Activated CD4-positive, CD25-positive, alpha-beta regulatory T cell treated with anti-CD3 and anti-CD28 coated beads, Interleukin-2, amount 50 U/mL, for 24 hours (primary cell): Measurements from ENCODE around the gene TEKT3.

Source experiments
- ATAC-seq, 2 donors: fragments of 150-1000 bp; cut with Tn5 transposase; one replicate each; pipeline ENCODE4 v1.10.0; 2021; ENCODE audit warnings: mild to moderate bottlenecking in 1 of 2, moderate library complexity in 1 of 2

Gene TEKT3

DNA sequence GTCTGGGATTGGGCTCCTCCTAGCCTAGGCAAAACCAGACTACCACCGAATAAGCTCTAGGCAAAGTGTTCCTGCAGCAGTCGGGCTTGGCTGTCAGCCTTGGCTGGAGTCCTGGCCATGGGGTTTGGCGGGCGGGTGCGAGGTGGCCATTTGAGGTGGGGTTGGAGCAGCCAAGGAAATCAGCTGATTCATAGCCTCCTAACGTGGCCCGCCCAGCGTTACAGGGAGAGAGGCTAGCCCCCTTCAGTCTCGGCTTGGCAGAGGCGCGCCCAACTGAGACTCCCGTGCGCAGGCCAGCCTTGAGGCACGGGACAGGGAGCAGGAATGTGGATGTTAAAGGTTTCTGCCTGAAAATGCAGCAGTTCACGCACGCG lies 78.2 kb downstream of the TEKT3 start:
- ATAC-seq: no peak

GRCh38 chr17:15262291-15263205 lies 78.8 kb downstream of the TEKT3 start:
- no peak for ATAC-seq

- no peak for ATAC-seq
These were observed 79.6 kb downstream of the TEKT3 start for GRCh38 chr17:15261802-15262290.

GRCh38 chr17:15261258-15261801 lies 80.1 kb downstream of the TEKT3 start:
- no peak for ATAC-seq

DNA sequence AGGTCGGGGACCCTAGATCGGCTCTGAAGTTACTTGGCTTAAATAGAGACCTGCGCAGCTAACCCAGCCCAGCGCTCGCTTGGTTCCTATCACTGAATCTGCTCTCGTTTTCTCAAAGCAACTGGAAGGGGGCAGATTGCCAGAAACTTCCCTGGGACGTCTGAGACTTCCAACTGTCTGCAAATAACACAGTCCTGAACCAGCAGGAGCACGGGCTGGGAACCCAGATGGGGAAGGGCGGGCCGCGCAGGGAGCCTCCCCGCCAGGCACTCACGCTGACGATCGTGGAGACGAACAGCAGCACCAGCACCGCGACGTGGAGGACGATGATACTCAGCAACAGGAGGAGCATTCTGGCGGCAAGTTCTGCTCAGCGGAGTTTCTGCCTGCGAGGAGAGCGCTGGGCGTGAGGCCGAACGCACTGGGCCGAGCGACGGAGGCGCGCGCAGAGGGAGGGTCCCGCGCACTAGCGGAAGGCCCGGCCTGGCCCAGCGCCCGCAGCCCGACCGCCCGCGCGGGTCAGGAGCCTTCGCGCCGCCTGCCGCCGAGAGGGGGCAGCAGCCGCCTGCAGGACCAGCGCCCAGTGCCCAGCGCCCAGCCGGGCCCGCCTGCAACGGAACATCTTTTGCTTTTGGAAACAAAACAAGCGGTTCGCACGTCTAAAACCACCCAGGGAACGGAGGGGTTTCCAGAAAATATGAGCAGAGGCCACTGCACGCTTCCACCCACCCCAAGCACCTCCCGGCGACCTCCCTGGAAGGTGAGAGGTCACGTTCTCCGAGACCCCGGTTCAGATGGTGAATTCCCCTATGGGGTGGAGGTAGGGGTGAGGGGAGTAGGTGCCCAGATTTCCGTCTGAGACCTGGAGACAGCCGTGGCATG lies 80.8 kb downstream of the TEKT3 start:
- ATAC-seq: peak; percentile 68 to 83

GRCh38 chr17:15257796-15258512 lies 83.4 kb downstream of the TEKT3 start:
- no peak for ATAC-seq

DNA sequence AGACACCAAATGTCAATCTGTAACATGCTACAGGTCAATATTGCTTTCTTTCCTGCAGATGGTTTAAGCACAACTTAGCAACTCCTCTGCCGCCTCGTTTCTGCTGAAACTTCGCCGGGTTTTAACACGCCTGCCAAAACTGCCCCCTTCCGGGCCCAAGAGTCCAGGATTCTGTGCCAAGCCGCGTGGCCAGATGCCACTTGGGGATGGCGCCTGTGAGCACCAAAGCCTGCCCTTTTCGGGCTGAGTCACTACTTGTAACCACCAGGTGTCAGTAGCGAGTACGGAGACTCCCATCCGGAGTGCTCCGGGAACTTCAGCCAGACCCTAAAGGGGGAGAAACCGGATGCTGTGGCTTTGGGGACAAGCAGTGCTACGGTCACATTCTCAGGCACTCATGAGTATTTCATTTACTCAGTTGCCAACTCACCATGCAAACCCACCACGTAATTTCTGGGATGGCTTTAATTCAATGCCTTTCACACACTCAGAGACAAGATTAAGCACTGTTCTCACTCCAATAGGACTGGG lies 84.1 kb downstream of the TEKT3 start:
- ATAC-seq: peak; percentile 49 to 54

DNA sequence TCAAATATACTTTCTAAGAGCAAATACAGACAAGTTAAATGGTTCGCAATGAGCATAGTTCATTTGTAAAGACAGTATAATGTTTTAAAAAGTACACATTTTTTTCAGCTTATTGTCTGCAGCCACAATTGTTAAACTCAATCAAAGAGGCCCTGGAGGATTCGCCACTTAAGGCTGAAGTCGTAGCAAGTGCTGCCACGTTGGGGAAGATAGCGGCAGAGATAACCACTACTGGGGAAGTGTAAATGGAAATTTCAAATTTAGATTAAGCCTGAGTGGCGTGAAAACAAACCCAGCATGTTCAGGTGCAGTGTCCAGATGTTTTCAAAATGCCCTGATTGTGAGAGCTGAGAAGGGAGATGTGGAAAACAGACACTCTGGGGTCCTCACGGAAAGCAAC lies 84.7 kb downstream of the TEKT3 start:
- no peak for ATAC-seq

GRCh38 chr17:15255713-15256454 lies 85.5 kb downstream of the TEKT3 start:
- ATAC-seq: no peak
